AG08396 (cell line): ENCODE data around the gene RAB32.
"Not testable (repeated sequence)": the region's sequence is repeated elsewhere in the genome, so short reads cannot be mapped to it uniquely, and the experiment has no call there.

Source experiments
- DNase-seq: peaks from one replicate; pipeline ENCODE4 v3.0.0; 2012; ENCODE audit warnings: low spot score, mixed read lengths

RAB32 gene

GRCh38 chr6:146543211-146543939, at the start of gene RAB32:
Gene RAB32 (plus strand): TSS chr6:146543833. CDS start chr6:146543872, 39 bp downstream.
- peak; percentile 96 for DNase-seq

- DNase-seq: no peak
Measured at GRCh38 chr6:146498309-146498708, 45.3 kb upstream of the RAB32 start.

- no peak for DNase-seq
Measured at GRCh38 chr6:146503096-146503495, 40.5 kb upstream of the RAB32 start.

- no peak for DNase-seq
Measured at GRCh38 chr6:146515212-146515611, 28.4 kb upstream of the RAB32 start.

GRCh38 chr6:146526192-146526591, 17.4 kb upstream of the RAB32 start:
- DNase-seq: no peak

- DNase-seq: no peak
Measured at GRCh38 chr6:146532702-146533101, 10.9 kb upstream of the RAB32 start.

GRCh38 chr6:146542881-146543210, 787 bp upstream of the RAB32 start:
- no peak for DNase-seq

GRCh38 chr6:146543940-146544615, 445 bp downstream of the RAB32 start:
- DNase-seq: peak; percentile 32

- DNase-seq: peak; percentile 30
Measured at GRCh38 chr6:146544616-146545182, 1.1 kb downstream of the RAB32 start.

- DNase-seq: peak; percentile 39
Measured at GRCh38 chr6:146545581-146545980, 1.9 kb downstream of the RAB32 start.

GRCh38 chr6:146546443-146547043, 2.9 kb downstream of the RAB32 start:
- DNase-seq: peak; percentile 66

GRCh38 chr6:146547889-146548288, 4.3 kb downstream of the RAB32 start:
- DNase-seq: no peak

- DNase-seq: no peak
Measured at GRCh38 chr6:146548898-146549374, 5.3 kb downstream of the RAB32 start.

GRCh38 chr6:146550911-146551310, 7.3 kb downstream of the RAB32 start:
- DNase-seq: no peak

- no peak for DNase-seq
Measured at GRCh38 chr6:146551545-146551944, 7.9 kb downstream of the RAB32 start.

GRCh38 chr6:146553377-146554135, 9.9 kb downstream of the RAB32 start:
- no peak for DNase-seq

GRCh38 chr6:146560607-146561006, 17.0 kb downstream of the RAB32 start:
- DNase-seq: no peak

- DNase-seq: not testable (repeated sequence)
Measured at GRCh38 chr6:146566661-146567060, 23.0 kb downstream of the RAB32 start.

- DNase-seq: not testable (repeated sequence)
Measured at GRCh38 chr6:146568619-146569018, 25.0 kb downstream of the RAB32 start.

GRCh38 chr6:146574211-146574610, 30.6 kb downstream of the RAB32 start:
- no peak for DNase-seq

- no peak for DNase-seq
Measured at GRCh38 chr6:146578054-146578453, 34.4 kb downstream of the RAB32 start.

GRCh38 chr6:146581968-146582367, 38.3 kb downstream of the RAB32 start:
- DNase-seq: no peak
